ENCODE results near the gene TMEM145. TPM values are rescaled to one million over a fixed set of nuclear protein-coding genes. Genes with fewer than 3 reads are reported as not detected.

TMEM145 gene
- total and polyA plus RNA-seq, 7 donors: 0.21 to 2.5 (median 0.54) TPM; not detected in 1

DNA sequence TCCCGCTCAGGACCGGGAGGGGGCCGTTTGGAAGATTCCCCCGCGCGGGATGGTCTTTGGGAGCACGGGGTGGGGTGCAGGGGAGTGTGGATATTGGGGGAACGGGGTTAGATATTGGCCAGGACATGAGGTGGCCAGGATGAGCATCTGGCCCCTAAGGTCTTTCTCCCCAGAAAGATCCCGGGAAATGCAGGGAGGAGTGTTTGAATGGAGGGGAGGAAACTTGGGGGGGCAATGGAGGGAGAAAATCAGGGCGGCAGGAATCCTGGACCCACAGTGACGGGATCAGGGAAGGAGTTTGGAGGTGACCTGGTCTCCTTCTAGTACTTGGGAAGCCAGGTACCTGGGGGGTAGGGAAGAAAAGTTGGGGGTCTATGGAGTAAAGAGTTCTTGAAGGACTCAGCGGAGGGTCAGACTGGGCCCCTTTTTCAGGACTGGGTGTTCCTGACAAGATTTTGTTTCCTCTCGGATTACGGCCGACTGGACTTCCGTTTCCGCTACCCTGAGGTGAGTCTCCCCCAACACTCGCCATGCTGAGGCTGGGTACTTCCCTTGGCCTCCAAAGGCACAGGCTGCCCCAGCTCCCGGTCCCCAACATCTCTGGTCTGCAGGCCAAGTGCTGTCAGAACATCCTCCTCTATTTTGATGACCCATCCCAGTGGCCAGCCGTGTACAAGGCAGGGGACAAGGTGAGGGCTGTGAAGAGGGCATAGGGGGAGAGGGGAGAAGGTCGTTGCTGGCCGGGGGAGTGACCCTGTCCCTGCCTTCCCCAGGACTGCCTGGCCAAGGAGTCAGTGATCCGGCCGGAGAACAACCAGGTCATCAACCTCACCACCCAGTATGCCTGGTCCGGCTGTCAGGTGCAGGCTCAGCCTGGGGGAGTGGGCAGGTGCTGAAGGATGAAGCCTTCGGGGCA is 989 bp downstream of the TMEM145 start:
- peak overlapping the region; percentile 67 for H3K4me3 ChIP-seq
- no peaks in the 10 kb centered on the region for H3K4me1 ChIP-seq
- no peaks in the 10 kb centered on the region for H3K36me3 ChIP-seq (ENCODE audit: insufficient read depth in 1 of 2, low read depth in 1 of 2)
- intact Hi-C loops (cut with DNase I): no loop called here
- H3K27me3 ChIP-seq (ENCODE audit: insufficient read depth in 3 of 3, low read length in 2 of 3): peaks cover 0 to 7% (median 2%) of the 10 kb centered on the region in 3 donors
- DNase-seq: no peak
- no peaks in the 10 kb centered on the region for H3K9me3 ChIP-seq
- 25 to 29% (median 27%) methylated on average over 24 to 26 of the region's 26 CpGs for WGBS, 3 donors
- no peak for TF ChIP-seq CTCF (IDR thresholded peaks at IDR 0.05)
- no peak overlapping the region for H3K27ac ChIP-seq
- no peak for ATAC-seq

GRCh38 chr19:42315024-42315423 is 1.9 kb downstream of the TMEM145 start:
- H3K4me1 ChIP-seq: no peaks in the 10 kb centered on the region
- peaks cover 0 to 7% (median 2%) of the 10 kb centered on the region in 3 donors for H3K27me3 ChIP-seq (ENCODE audit: insufficient read depth in 3 of 3, low read length in 2 of 3)
- no peaks in the 10 kb centered on the region for H3K36me3 ChIP-seq (ENCODE audit: insufficient read depth in 1 of 2, low read depth in 1 of 2)
- H3K27ac ChIP-seq: no peak overlapping the region
- H3K4me3 ChIP-seq: no peak overlapping the region
- no peak for ATAC-seq
- intact Hi-C loops (cut with DNase I): no loop called here
- 63 to 68% (median 64%) methylated on average over 5 of the region's 5 CpGs for WGBS, 3 donors
- no peak for DNase-seq
- no peak for TF ChIP-seq CTCF (IDR thresholded peaks at IDR 0.05)
- H3K9me3 ChIP-seq: no peaks in the 10 kb centered on the region

- H3K4me1 ChIP-seq: no peaks in the 10 kb centered on the region
- H3K27me3 ChIP-seq (ENCODE audit: insufficient read depth in 3 of 3, low read length in 2 of 3): peaks cover 0 to 5% (median 2%) of the 10 kb centered on the region in 3 donors
- no peak overlapping the region for H3K4me3 ChIP-seq
- no peaks in the 10 kb centered on the region for H3K9me3 ChIP-seq
- H3K36me3 ChIP-seq (ENCODE audit: insufficient read depth in 1 of 2, low read depth in 1 of 2): no peaks in the 10 kb centered on the region
- ATAC-seq: no peak
- DNase-seq: no peak
- no peak overlapping the region for H3K27ac ChIP-seq
- intact Hi-C loops (cut with DNase I): no loop called here
- 30 to 39% (median 32%) methylated on average over 25 to 28 of the region's 28 CpGs for WGBS, 3 donors
- no peak for TF ChIP-seq CTCF (IDR thresholded peaks at IDR 0.05)
These were observed 3.4 kb downstream of the TMEM145 start for GRCh38 chr19:42316223-42317211.

DNA sequence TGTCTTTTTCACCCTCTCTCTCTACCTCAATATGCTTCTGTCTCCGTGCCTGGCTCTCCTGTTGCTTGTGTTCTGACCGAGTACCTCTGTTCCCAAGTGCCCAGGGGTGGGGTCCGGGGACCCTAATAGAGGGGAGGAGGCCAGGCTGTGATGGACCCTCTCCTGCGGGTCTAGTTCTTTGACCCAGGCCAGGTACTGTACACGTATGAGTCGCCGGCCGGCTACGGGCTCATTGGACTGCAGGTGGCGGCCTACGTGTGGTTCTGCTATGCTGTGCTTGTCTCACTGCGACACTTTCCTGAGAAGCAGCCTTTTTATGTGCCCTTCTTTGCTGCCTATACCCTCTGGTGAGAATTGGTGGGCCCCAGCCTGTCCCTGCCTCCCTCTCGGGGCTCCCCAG is 4.4 kb downstream of the TMEM145 start:
- no peak overlapping the region for H3K4me3 ChIP-seq
- ATAC-seq (no peak), DNase-seq (no peak)
- no peaks in the 10 kb centered on the region for H3K9me3 ChIP-seq
- 81 to 84% (median 82%) methylated on average over 13 of the region's 13 CpGs for WGBS, 3 donors
- H3K36me3 ChIP-seq (ENCODE audit: insufficient read depth in 1 of 2, low read depth in 1 of 2): no peaks in the 10 kb centered on the region
- TF ChIP-seq CTCF (IDR thresholded peaks at IDR 0.05): no peak
- peaks cover 0 to 2% (median 0%) of the 10 kb centered on the region in 3 donors for H3K27me3 ChIP-seq (ENCODE audit: insufficient read depth in 3 of 3, low read length in 2 of 3)
- no peaks in the 10 kb centered on the region for H3K4me1 ChIP-seq
- no peak overlapping the region for H3K27ac ChIP-seq
- intact Hi-C loops (cut with DNase I): no loop called here
